ENCODE data around the gene NBPF26. TPM values are rescaled to one million over a fixed set of nuclear protein-coding genes. Genes with fewer than 3 reads are reported as not detected.
"Not testable (repeated sequence)": the region's sequence is repeated elsewhere in the genome, so short reads cannot be mapped to it uniquely, and the experiment has no call there.

NBPF26 gene
- 10 to 100 TPM; 15.9 to 19.3 TPM for total RNA-seq

DNA sequence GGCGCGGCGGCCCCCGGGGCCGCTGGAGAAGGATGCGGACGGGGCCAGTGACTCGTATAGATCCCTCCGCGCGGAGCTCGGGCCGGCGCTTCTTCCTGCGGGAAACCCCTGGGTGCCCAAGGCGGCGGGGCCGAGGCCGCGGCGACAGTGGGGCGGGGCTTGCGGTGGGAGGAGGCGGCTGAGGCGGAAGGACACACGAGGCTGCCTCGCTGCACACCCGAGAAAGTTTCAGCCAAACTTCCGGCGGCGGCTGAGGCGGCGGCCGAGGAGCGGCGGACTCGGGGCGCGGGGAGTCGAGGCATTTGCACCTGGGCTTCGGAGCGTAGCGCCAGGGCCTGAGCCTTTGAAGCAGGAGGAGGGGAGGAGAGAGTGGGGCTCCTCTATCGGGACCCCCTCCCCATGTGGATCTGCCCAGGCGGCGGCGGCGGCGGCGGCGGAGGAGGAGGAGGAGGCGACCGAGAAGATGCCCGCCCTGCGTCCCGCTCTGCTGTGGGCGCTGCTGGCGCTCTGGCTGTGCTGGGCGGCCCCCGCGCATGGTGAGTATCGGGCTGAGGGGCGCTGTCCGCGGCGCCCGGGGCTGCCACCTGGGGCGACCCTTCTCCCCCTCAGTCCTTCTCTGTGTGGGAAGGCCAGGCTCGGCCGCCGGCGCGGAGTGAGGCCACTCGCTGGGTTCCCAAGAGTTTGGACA is at the start of gene NBPF26:
Gene NBPF26, plus strand, starts transcription at position 231 of the 688 bp plus-strand sequence.
- Mint-ChIP-seq H3K27ac (peak within 1 kb of the TSS; percentile 68), H3K4me3 (peak within 1 kb of the TSS; percentile 66)
- H3K36me3 Mint-ChIP-seq, H3K9me3 Mint-ChIP-seq, H3K4me1 Mint-ChIP-seq, H3K27me3 Mint-ChIP-seq: not testable (repeated sequence)
- peak; percentile 81 for DNase-seq

DNA sequence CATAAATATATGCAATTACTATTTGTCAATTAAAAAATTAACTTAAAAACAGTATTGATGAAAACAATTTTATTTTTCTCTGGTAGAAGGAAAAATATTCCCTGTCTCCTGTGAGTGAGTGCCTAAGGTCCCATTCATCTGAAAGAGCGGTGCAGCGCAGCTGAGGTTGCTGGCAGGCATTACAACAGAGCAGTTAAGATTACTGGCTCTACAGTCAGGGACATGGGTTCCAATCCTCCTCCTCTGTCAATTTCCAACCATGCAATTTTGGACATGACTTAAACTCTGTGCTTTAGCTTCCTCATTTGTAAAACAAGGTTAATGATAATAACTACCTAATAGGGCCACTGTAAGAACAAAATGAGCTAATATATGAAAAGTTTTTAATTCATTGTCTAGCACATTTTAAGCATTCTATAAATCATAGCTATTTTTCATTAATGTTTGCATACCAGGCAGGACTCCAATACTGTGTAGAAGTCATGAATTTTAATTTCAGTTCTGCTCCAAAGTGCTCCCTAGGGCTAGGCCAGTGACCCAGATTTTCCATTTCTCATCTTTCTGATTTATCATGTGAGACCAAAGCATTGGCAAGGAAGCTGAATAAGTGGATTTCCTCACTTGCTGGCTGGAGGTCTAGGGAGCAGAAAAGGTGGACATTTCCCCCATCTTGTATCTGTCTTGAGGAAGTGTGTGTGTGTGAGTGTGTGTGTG is 43.5 kb upstream of the NBPF26 start:
- H3K4me1 Mint-ChIP-seq, H3K27ac Mint-ChIP-seq, DNase-seq, H3K9me3 Mint-ChIP-seq, H3K36me3 Mint-ChIP-seq, H3K4me3 Mint-ChIP-seq, H3K27me3 Mint-ChIP-seq: not testable (repeated sequence)

DNA sequence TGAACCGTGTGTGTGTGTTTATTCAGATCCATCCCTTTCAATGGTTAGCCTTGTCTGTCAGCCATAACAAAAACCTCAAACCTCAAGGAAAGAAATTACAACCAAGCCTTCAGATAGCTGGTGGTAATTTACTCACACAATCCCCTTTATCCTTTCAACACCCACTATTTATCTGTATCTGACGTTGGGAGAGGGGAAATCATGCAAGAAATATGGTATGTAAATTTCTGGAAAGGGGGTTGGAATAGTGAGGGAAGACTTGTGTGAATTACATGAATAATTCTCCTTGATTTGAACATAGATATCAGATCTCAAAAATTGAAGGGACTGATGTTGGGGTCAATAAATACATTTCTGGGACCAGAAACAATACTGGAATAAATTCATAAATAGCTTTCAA is 42.8 kb upstream of the NBPF26 start:
- not testable (repeated sequence) for H3K27ac Mint-ChIP-seq, H3K9me3 Mint-ChIP-seq, H3K4me3 Mint-ChIP-seq, H3K36me3 Mint-ChIP-seq, H3K27me3 Mint-ChIP-seq, H3K4me1 Mint-ChIP-seq, DNase-seq

DNA sequence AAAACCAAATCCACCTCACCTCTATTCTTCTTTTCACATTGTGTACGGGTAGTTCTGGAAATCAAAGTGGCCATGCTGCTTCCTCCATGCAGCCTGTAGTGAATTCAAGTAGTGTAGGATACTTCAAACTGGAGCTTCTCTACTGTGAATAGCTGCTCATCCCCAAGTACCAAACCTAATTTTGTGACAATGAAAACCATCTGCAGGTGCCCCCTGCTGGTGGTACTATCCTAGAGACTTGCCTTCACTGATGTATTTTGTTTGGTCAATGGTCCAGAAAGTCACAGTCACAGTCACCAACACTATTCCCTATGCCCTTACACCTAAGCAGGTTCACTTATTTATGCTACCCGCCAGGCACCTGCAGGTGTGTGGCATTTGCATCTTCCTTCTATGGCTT is 39.3 kb upstream of the NBPF26 start:
- not testable (repeated sequence) for H3K4me3 Mint-ChIP-seq, H3K36me3 Mint-ChIP-seq, H3K4me1 Mint-ChIP-seq, H3K27me3 Mint-ChIP-seq, DNase-seq, H3K27ac Mint-ChIP-seq, H3K9me3 Mint-ChIP-seq

DNA sequence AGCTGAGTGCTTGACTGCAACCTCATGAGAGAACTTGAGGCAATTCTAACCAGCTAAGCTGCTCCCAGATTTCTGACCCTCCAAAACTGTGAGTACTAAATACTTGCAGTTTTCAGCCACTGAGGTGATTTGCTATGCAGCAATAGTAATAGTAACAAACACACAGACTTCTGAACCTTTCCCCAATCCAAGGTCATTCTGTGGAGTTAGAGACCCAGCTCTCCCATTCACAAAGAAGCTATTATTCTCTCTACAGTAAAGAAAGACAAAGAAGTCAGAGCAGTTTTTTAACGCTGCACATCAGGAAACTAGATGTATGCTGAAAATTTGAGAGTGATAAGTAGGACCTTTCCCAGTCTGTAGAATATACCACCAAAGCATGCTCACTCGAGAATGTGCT is 38.1 kb upstream of the NBPF26 start:
- H3K4me3 Mint-ChIP-seq, H3K27ac Mint-ChIP-seq, H3K36me3 Mint-ChIP-seq, DNase-seq, H3K27me3 Mint-ChIP-seq, H3K4me1 Mint-ChIP-seq, H3K9me3 Mint-ChIP-seq: not testable (repeated sequence)

DNA sequence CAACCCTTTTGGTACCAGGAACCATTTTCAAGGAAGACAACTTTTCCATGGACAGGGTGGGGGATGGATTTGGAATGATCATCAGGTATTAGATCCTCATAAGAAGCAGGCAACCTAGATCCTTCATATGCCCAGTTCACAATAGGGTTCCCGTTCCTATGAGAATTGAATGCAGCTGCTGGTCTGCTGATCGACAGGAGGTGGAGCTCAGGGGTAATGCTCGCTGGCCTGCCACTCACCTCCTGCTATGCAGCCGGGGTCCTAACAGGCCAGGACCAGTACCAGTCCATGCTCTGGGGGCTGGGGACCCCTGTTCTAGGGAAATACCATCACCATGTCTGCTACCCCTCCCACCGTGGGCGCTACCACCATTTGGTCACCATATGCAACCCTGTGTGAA is 36.5 kb upstream of the NBPF26 start:
- not testable (repeated sequence) for H3K9me3 Mint-ChIP-seq, H3K36me3 Mint-ChIP-seq, DNase-seq, H3K27me3 Mint-ChIP-seq, H3K27ac Mint-ChIP-seq, H3K4me1 Mint-ChIP-seq, H3K4me3 Mint-ChIP-seq

DNA sequence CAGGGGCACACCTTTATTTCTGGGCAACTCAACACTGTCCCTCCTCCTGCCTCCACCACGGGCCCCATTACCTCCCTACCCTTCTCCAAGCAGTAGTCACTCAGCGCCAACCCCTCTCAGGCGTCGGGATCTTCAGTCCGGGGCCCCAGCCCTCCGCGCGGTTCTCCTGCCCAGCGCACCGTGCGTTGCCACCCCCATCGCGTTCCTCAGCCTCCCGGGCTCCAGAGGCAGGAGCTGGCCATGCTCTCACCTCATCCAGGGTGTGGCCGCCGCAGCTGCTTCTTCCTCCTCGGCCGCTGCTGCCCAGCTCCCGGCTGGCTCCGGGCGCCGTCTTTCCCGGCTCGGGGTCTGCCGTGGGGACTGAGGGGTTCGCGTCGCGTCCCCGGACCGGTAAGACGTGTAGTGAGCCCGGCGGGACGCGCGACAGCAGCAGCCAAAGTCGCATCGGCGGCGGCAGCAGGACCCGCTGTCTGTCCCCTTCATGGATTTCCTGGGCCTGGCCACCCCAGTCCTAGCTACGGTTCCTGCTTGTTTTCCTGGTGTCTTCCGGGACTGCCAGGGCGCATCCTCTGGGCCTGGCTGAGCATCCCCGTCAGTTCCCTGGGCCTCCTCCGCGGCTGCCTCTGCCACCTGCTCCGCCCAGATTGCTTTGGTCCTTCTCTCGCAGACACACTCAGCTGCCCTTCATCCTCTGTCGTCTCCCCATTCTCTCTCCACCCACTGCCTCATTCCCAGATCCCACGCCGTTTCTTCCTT is 22.8 kb upstream of the NBPF26 start:
- not testable (repeated sequence) for H3K4me1 Mint-ChIP-seq, H3K36me3 Mint-ChIP-seq, H3K27me3 Mint-ChIP-seq, H3K4me3 Mint-ChIP-seq, H3K27ac Mint-ChIP-seq, DNase-seq, H3K9me3 Mint-ChIP-seq

DNA sequence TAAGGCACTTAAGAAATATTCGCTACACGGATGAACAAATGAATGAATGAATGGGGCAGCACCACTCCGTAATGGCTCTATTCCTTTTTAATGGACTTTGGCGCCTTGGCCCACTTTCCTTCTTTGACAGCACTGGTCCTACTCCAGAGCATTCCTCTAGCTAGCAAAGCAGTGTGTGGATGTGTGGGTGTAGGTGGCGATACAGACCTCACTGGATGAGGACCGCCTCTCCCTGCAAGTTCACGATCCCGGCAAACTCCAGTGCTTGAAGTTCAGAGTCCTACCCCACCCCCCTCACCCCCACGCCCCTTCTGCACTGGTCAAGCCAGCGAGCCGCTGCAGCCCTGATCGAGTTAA is 409 bp upstream of the NBPF26 start:
- H3K27ac Mint-ChIP-seq, H3K9me3 Mint-ChIP-seq, H3K4me3 Mint-ChIP-seq, H3K4me1 Mint-ChIP-seq, DNase-seq, H3K36me3 Mint-ChIP-seq, H3K27me3 Mint-ChIP-seq: not testable (repeated sequence)

DNA sequence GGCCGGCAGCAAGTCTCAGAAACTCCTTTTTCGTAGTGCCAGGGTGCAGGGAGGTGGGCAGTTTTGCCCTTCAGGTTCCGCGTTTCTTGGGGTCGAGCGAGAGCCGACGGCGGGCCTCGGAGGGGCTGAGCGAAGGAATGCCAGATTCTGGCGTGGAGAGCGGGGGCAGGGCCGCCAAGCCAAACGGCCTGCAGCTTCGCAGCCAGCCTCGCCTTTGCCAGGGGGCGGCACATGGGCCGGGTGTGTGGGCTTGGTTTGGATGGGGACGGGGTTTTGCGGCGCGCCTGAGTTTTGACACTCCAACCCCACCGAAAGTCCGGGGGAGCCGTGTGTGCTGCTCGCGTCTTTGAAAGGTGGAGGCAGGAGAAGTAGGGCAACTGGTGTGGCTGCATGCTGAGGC is 762 bp downstream of the NBPF26 start:
- not testable (repeated sequence) for H3K27ac Mint-ChIP-seq, H3K36me3 Mint-ChIP-seq, H3K4me1 Mint-ChIP-seq, H3K27me3 Mint-ChIP-seq, H3K9me3 Mint-ChIP-seq
- DNase-seq, result peak; percentile 27
- peak overlapping the region; percentile 66 for H3K4me3 Mint-ChIP-seq

DNA sequence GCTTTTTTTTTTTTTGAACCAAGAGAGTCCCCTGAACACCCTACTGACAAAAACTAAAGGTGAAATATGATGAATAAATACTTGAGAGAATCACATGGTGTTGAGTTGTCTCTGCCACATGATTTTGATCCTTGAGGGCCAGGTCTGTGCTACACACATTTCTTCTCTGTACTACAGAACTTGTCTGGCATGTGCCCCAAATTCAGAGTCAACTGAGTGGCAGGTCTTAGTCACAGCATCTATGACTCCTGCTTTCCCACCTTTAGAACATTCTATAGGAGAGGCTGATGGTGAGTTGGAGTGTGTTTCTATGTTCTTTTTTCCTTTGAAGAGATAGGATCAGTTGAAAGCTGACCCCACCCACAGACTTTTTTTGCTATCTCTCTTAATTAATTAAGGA is 5.1 kb downstream of the NBPF26 start:
- peak; percentile 4 for DNase-seq
- H3K4me3 Mint-ChIP-seq, H3K27me3 Mint-ChIP-seq, H3K27ac Mint-ChIP-seq, H3K4me1 Mint-ChIP-seq, H3K36me3 Mint-ChIP-seq, H3K9me3 Mint-ChIP-seq: not testable (repeated sequence)

DNA sequence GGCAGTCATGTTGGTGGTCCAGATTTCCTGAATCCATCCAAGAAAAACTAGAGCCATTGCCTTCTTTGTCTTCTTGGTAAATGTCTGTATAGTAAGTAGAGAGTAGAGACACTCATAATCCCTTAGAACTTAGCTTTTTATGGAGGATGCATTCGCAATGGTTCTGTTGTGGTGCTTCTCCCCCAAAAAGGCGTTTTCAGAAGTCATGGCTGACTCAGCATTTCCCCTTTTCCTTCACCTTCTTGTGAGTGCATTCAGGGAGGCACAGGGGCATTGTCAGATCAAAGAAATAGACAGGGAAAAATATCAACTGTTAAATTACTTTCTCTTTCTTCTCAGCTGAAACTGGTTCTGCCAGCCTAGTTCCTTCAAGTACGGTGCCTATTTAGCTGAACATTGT is 45.3 kb downstream of the NBPF26 start:
- DNase-seq, result peak; percentile 1

DNA sequence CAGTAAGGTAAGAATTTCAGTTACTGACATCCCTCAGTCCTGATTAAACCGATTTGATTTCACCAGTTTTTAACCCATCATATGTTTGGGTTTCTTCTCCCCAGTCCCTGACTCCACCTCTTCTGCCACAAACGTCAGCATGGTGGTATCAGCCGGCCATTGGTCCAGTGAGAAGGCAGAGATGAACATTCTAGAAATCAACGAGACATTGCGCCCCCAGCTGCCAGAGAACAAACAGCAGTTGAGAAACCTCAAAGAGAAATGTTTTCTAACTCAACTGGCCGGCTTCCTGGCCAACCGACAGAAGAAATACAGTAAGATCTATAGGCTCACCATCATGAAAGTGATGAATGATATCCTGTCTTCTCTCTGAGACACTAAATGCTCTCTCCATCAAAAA is 81.7 kb downstream of the NBPF26 start:
- not testable (repeated sequence) for H3K27me3 Mint-ChIP-seq, H3K27ac Mint-ChIP-seq, H3K4me1 Mint-ChIP-seq, H3K36me3 Mint-ChIP-seq, DNase-seq, H3K4me3 Mint-ChIP-seq, H3K9me3 Mint-ChIP-seq

More for the DNA sequence above, 45.3 kb downstream of the NBPF26 start:
- H3K4me1 Mint-ChIP-seq, H3K27me3 Mint-ChIP-seq, H3K27ac Mint-ChIP-seq, H3K9me3 Mint-ChIP-seq, H3K36me3 Mint-ChIP-seq, H3K4me3 Mint-ChIP-seq: not testable (repeated sequence)

DNA sequence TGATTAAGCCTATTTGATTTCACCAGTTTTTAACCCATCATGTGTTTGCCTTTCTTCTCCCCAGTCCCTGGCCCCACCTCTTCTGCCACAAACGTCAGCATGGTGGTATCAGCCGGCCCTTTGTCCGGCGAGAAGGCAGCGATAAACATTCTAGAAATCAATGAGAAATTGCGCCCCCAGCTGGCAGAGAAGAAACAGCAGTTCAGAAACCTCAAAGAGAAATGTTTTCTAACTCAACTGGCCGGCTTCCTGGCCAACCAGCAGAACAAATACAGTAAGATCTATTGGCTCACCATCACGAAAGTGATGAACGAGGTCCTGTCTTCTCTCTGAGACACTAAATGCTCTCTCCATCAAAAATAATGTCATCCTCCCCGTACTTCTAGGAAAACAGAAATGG is 88.1 kb downstream of the NBPF26 start:
- H3K9me3 Mint-ChIP-seq, H3K36me3 Mint-ChIP-seq, H3K4me1 Mint-ChIP-seq, H3K27me3 Mint-ChIP-seq, H3K4me3 Mint-ChIP-seq, H3K27ac Mint-ChIP-seq: not testable (repeated sequence)
- peak; percentile 14 for DNase-seq

DNA sequence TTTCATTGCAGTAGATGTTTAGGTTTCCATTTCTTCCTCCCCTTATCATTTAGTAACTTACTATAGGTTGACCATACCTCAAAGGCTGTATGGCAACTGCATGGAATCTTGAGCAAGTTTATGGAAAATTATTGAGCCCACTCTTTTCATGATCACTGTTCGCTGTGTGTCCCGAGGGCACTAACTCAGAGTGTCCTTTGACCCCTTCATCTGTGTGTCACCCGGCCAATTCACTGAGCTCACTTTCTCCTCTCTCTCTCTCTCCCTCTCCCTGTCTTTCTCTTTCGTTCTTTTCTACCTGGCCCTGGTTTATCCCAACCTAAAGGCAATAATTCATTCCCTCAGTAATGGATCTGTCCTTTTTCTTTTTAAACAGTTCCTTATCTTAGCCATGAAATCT is 101.3 kb downstream of the NBPF26 start:
- H3K27me3 Mint-ChIP-seq, DNase-seq: not testable (repeated sequence)

DNA sequence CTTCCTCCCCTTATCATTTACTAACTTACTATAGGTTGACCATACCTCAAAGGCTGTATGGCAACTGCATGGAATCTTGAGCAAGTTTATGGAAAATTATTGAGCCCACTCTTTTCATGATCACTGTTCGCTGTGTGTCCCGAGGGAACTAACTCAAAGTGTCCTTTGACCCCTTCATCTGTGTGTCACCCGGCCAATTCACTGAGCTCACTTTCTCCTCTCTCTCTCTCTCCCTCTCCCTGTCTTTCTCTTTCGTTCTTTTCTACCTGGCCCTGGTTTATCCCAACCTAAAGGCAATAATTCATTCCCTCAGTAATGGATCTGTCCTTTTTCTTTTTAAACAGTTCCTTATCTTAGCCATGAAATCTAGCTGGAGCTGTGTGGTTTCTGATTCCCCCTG is 102.9 kb downstream of the NBPF26 start:
- not testable (repeated sequence) for DNase-seq, H3K9me3 Mint-ChIP-seq, H3K27me3 Mint-ChIP-seq, H3K4me3 Mint-ChIP-seq, H3K4me1 Mint-ChIP-seq, H3K27ac Mint-ChIP-seq, H3K36me3 Mint-ChIP-seq

More for the DNA sequence above, 101.3 kb downstream of the NBPF26 start:
- not testable (repeated sequence) for H3K36me3 Mint-ChIP-seq, H3K4me1 Mint-ChIP-seq, H3K27ac Mint-ChIP-seq, H3K4me3 Mint-ChIP-seq, H3K9me3 Mint-ChIP-seq

Measured in activated naive CD8-positive, alpha-beta T cell treated with anti-CD3 and anti-CD28 coated beads for 36 hours (primary cell).